Measurements from ENCODE around the gene ZNRF4. TPM values are rescaled to one million over a fixed set of nuclear protein-coding genes. Genes with fewer than 3 reads are reported as not detected.

Gene ZNRF4
- total and polyA plus RNA-seq, 2 of the 8 experiments (the other 6 are each of a cell fraction or from before 2014, with no cell fraction given), result not detected

DNA sequence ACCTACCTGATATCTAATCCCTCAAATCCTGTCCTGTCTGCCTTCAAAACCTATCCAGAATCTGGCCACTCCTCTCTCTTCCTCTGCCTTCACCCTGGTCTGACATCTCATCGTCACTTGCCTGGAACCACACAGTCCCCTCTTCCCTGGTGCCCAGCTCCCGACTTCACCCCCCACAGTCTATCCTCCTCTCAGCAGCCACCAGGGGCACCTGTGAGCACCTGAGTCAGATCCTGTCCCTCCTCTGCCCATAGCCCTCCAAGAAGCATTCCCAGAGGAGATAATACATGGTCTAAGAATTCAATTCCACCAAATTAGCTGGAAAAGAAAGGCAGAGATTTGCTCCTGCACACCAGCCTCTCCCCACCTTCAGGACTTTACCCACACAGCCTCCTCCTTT is 48.9 kb downstream of the ZNRF4 start:
- Histone ChIP-seq H3K14ac (ENCODE audit: insufficient read length) (no peak overlapping the region), H3K9ac (replicated peaks in 1 of 4; ENCODE audit: extremely low read depth in 1 of 4, low read depth in 3 of 4, low read length in 3 of 4) (no peak overlapping the region), H2BK5ac (ENCODE audit: low read depth, low read length) (no peak overlapping the region), H2BK20ac (ENCODE audit: low read length) (no peak overlapping the region), H3K79me2 (ENCODE audit: control insufficient read depth in 1 of 2, insufficient read depth in 2 of 2, low read length in 2 of 2) (no peaks in the 10 kb centered on the region), H2BK15ac (ENCODE audit: low read length) (no peak overlapping the region), H2BK120ac (replicated peaks; ENCODE audit: low read depth, low read length) (no peak overlapping the region), H2AK5ac (ENCODE audit: low read depth, low read length) (no peak overlapping the region), H3K9me3 (ENCODE audit: insufficient read depth in 2 of 2, low read depth in 1 of 2, low read length in 1 of 2) (peaks cover 12 to 20% of the 10 kb centered on the region in 2 experiments; a peak in 3 of 4 replicates), H3K56ac (replicated peaks; ENCODE audit: insufficient read length, low read depth, low read length) (no peak overlapping the region), H3K4me1 (replicated peaks in 1 of 4; ENCODE audit: control insufficient read depth in 3 of 4, insufficient read depth in 4 of 4, low read length in 3 of 4) (no peaks in the 10 kb centered on the region; a peak in 2 of 7 replicates), H3K23me2 (ENCODE audit: low read depth, low read length) (no peaks in the 10 kb centered on the region), H3K4me3 (ENCODE audit: extremely low read depth in 1 of 4, insufficient read depth in 2 of 4, low read depth in 3 of 4, low read length in 4 of 4) (no peak overlapping the region), H3K79me1 (ENCODE audit: low read depth, low read length) (no peaks in the 10 kb centered on the region), H3K18ac (ENCODE audit: extremely low read depth, low read length) (no peak overlapping the region), H3K27ac (ENCODE audit: low read depth, low read length) (no peak overlapping the region), H3K36me3 (ENCODE audit: control insufficient read depth in 2 of 4, insufficient read depth in 4 of 4, low read length in 3 of 4) (no peaks in the 10 kb centered on the region), H3K4ac (replicated peaks; ENCODE audit: insufficient read length, low read depth, low read length) (no peak overlapping the region), H4K8ac (ENCODE audit: extremely low read depth, insufficient read depth, low read length) (no peak overlapping the region), H4K91ac (replicated peaks; ENCODE audit: insufficient read length, low read length) (no peak overlapping the region), H4K20me1 (replicated peaks in 1 of 2; ENCODE audit: control insufficient read depth in 1 of 2, insufficient read depth in 2 of 2, low read length in 2 of 2) (peaks cover 0 to 4% of the 10 kb centered on the region in 2 experiments), H2AFZ (ENCODE audit: low read length) (no peak overlapping the region), H2BK12ac (ENCODE audit: low read depth, low read length) (no peak overlapping the region), H4K5ac (ENCODE audit: insufficient read length, low read depth, low read length) (no peak overlapping the region), H3K27me3 (replicated peaks in 1 of 4; ENCODE audit: control insufficient read depth in 3 of 4, extremely low read depth in 1 of 4, insufficient read depth in 3 of 4, low read length in 3 of 4) (peaks cover 12 to 30% (median 24%) of the 10 kb centered on the region in 4 experiments), H3K23ac (ENCODE audit: insufficient read length) (no peak overlapping the region), H3K4me2 (ENCODE audit: insufficient read depth in 1 of 2, low read depth in 2 of 2, low read length in 2 of 2) (no peak overlapping the region)
- 78% methylated on average over 2 of the region's 2 CpGs; no CpG with 5 or more reads in 1 of the 2 experiments for WGBS, 2 experiments (ENCODE audit: extremely low coverage in 1 of 2, insufficient coverage in 1 of 2, insufficient read length in 1 of 2, insufficient replicate concordance in 2 of 2, low coverage in 1 of 2, low lambda C conversion rate in 2 of 2, missing lambda C conversion rate in 1 of 2)
- ChIA-PET CTCF (ENCODE audit: partially characterized antibody) (interaction anchor here (0.6 to 5.0 kb wide), 24 partner anchors 10 to 373 kb away, joined by 3 to 58 read pairs (median 4); no protein-coding TSS in a partner anchor), POLR2A (ENCODE audit: partially characterized antibody) (interaction anchor here (0.9 to 1.1 kb wide), 2 partner anchors 74 to 77 kb away, joined by 3 to 4 read pairs; no protein-coding TSS in a partner anchor)
- DNase-seq (ENCODE audit: low read depth in 1 of 2, low spot score in 2 of 2), result no peak
- TF ChIP-seq SP2 (IDR thresholded peaks at IDR 0.05; ENCODE audit: low read length), result no peak
- TF ChIP-seq RAD21 (IDR thresholded peaks at IDR 0.05 in 1 of 2, conservative IDR thresholded peaks at IDR 0.05 in 1 of 2; ENCODE audit: low read depth in 2 of 2, low read length in 2 of 2), result peak in 1 of 2 experiments; percentile 34; a peak in 1 of 4 replicates
- TF ChIP-seq SIX5 (IDR thresholded peaks at IDR 0.05; ENCODE audit: low read depth, low read length), result no peak
- TF ChIP-seq, protein P1, sequence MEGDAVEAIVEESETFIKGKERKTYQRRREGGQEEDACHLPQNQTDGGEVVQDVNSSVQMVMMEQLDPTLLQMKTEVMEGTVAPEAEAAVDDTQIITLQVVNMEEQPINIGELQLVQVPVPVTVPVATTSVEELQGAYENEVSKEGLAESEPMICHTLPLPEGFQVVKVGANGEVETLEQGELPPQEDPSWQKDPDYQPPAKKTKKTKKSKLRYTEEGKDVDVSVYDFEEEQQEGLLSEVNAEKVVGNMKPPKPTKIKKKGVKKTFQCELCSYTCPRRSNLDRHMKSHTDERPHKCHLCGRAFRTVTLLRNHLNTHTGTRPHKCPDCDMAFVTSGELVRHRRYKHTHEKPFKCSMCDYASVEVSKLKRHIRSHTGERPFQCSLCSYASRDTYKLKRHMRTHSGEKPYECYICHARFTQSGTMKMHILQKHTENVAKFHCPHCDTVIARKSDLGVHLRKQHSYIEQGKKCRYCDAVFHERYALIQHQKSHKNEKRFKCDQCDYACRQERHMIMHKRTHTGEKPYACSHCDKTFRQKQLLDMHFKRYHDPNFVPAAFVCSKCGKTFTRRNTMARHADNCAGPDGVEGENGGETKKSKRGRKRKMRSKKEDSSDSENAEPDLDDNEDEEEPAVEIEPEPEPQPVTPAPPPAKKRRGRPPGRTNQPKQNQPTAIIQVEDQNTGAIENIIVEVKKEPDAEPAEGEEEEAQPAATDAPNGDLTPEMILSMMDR (IDR thresholded peaks at IDR 0.05; ENCODE audit: control extremely low read depth in 1 of 3, insufficient read depth in 1 of 3, low read depth in 1 of 3, low read length in 3 of 3), result peak; percentile 38 to 73 (median 69)
- FAIRE-seq, result no peak
